Measurements from ENCODE around the gene FAM20C.

Gene FAM20C

DNA sequence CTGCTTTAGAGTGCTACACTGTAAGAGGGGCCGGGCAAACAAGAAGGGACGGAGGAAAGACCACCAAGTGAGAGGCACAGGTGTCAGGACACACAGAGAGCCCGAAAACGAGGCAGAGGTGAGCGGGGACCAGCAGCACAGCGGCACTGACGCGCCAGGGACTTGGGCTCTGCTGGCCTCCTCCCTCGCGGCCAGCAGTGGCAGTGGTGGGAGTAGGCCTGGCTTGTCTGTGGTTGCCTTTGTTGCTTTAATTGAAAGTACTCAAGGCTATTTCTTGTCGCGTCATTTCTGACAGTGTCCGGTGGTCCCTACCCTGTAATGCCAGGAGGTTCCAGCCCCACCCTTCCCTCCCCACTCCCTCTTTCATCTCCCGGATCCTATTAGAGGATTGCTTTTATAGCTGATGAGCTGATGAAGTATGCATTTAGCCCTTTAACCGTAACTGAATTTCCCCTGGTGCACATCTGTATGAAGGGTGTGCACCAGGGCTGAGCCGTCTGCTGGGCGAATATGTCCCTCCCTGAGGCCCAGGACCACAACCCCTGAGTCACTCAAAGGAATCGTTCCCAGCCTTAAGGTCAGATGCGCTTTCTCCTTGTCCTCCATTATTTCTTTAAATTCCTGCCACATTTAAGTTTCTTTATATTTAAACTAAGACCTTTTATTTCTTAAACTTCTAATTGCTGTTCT, 39.5 kb upstream of the FAM20C start:
- Histone ChIP-seq H3K36me3 (ENCODE audit: control insufficient read depth, insufficient read depth, low read length, severe bottlenecking) (no peaks in the 10 kb centered on the region), H3K4me3 (ENCODE audit: low read length) (no peak overlapping the region), H3K9me3 (ENCODE audit: control insufficient read depth, low read length) (no peaks in the 10 kb centered on the region), H3K4me1 (ENCODE audit: control insufficient read depth, insufficient read depth, low read length) (peaks cover 30% of the 10 kb centered on the region), H3K27me3 (replicated peaks; ENCODE audit: control insufficient read depth, insufficient read depth, low read length) (no peaks in the 10 kb centered on the region), H3K9ac (ENCODE audit: low read length) (no peak overlapping the region)
- no peak for DNase-seq (ENCODE audit: low read depth)

DNA sequence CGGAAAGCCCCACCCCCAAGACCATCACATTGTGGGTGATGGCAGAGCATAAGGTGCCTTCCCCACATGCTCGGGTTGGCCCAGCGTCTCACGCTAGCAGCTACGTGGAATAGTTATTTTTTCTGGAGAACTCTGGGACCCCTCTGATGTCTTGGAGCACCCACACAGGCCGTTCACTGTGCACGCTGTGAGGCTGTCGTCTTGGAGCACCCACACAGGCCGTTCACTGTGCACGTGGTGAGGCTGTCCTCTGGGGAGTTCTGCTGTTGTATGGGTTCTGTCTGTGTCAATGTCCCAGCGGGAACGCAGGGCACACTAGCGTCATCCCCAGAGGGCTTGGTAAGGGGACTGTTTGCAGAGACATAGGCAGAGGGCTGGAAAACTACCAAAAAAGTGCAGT, 38.8 kb upstream of the FAM20C start:
- peaks cover 27% of the 10 kb centered on the region for H3K4me1 ChIP-seq (ENCODE audit: control insufficient read depth, insufficient read depth, low read length)
- H3K9ac ChIP-seq (ENCODE audit: low read length) = no peak overlapping the region
- H3K4me3 ChIP-seq (ENCODE audit: low read length) = no peak overlapping the region
- H3K36me3 ChIP-seq (ENCODE audit: control insufficient read depth, insufficient read depth, low read length, severe bottlenecking) = no peaks in the 10 kb centered on the region
- no peaks in the 10 kb centered on the region for H3K9me3 ChIP-seq (ENCODE audit: control insufficient read depth, low read length)
- no peak for DNase-seq (ENCODE audit: low read depth)
- H3K27me3 ChIP-seq (replicated peaks; ENCODE audit: control insufficient read depth, insufficient read depth, low read length) = no peaks in the 10 kb centered on the region

DNA sequence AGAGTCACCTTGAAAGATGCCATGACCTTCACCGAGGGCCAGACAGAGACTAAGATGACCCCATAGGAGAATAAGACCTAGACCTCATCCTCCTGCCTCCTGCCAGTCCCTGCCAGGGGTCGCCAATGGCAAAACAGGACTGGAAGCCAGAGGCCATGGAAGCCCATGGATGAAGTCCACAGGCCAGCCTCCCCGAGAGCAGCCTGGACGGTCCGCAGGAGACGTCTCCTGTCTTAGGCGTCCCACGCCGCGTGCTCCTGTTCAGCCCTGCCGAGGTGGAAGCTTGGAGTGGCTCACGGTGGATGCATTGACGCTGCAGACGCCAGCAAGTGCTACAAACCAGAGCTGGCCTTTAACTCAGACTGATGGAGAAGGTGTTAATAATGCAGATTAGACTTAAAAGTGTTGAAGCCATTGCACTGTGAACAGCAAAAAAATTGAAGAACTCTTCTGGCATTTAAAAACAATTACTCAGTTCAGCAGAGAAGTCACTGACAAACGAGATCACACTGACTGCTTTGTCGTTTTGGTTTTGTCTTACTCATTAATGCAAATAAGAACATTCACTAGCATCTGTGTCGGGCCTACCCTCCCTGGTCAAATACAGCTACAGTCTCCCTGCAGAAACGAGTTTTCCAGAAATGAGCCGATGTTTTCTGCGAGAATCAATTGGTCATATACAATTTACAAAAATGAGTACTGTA, 38.1 kb upstream of the FAM20C start:
- no peak for DNase-seq (ENCODE audit: low read depth)
- H3K9ac ChIP-seq (ENCODE audit: low read length) = no peak overlapping the region

DNA sequence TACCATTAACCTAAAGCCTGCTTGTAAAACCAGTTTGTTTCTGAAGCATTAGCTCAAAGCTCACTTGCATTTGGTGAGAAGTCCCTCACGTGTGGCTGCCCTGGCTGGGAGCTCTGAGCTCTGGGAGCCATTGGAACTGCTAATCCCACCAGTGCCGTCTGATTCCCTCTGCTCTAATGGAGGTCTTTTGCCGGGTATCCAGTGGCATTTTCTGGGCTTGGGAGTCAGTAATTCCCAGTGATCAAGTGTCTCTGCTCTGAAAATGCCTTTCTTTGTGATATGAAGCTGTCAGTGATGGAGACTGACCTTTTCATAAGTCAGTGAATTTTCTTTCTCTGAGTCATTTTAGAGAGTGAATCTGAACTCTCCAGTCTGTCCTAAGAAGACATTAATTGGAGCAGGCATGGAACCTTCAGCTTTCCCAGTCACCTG, 36.9 kb upstream of the FAM20C start:
- Histone ChIP-seq H3K36me3 (ENCODE audit: control insufficient read depth, insufficient read depth, low read length, severe bottlenecking) (no peaks in the 10 kb centered on the region), H3K27me3 (replicated peaks; ENCODE audit: control insufficient read depth, insufficient read depth, low read length) (peaks cover 4% of the 10 kb centered on the region), H3K9ac (ENCODE audit: low read length) (no peak overlapping the region), H3K9me3 (ENCODE audit: control insufficient read depth, low read length) (no peaks in the 10 kb centered on the region), H3K4me3 (ENCODE audit: low read length) (no peak overlapping the region), H3K4me1 (ENCODE audit: control insufficient read depth, insufficient read depth, low read length) (peaks cover 15% of the 10 kb centered on the region)
- peak; percentile 24 for DNase-seq (ENCODE audit: low read depth)

More for the DNA sequence above, 38.1 kb upstream of the FAM20C start:
- Histone ChIP-seq H3K27me3 (replicated peaks; ENCODE audit: control insufficient read depth, insufficient read depth, low read length) (peaks cover under 1% of the 10 kb centered on the region), H3K4me3 (ENCODE audit: low read length) (no peak overlapping the region), H3K36me3 (ENCODE audit: control insufficient read depth, insufficient read depth, low read length, severe bottlenecking) (no peaks in the 10 kb centered on the region), H3K9me3 (ENCODE audit: control insufficient read depth, low read length) (no peaks in the 10 kb centered on the region), H3K4me1 (ENCODE audit: control insufficient read depth, insufficient read depth, low read length) (peaks cover 26% of the 10 kb centered on the region)

DNA sequence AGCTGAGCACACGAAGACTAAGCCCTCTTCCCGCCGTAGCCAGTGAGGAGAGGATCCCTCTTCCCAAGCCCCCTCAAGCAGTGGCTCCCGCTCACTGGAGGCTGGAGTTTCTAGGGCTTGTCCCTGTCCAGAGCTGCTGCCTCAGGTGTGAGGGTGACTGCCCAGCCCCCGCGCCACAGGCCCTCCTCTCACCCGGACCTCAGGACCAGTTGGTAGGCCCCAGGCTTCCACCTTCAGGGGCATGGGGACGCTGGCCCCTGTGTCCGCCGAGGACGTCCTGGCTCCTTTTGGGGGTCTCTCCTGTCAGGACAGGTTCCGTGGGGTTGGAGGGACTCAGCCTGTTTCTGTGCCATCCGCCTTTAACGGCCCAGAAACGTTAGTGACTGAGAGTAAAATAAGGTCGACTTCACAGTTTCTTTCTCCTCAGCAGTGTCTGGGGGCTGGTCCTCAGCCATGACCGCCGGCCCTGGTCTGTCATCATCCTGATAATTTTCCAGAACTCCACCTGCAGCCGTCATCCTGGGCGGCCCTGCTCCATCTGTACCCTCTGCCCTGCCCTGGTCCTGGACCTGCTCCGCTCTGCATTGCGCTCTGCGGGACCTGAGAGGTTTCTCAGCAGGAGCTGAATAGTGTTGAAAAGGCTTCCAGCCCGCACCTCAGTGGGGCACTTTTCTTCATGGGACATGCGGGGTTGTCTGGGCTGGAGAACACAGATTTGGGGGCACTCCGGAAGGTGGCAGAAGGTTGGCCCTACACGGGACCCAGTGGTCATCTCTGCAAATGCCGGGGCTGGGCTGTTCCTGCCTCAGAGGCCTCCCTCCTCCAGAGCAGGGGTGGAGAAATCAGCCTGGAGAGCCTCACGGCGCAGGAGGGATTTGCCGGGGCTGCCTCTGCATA, 36.0 kb upstream of the FAM20C start:
- DNase-seq (ENCODE audit: low read depth) = no peak
- peaks cover 4% of the 10 kb centered on the region for H3K27me3 ChIP-seq (replicated peaks; ENCODE audit: control insufficient read depth, insufficient read depth, low read length)
- no peaks in the 10 kb centered on the region for H3K36me3 ChIP-seq (ENCODE audit: control insufficient read depth, insufficient read depth, low read length, severe bottlenecking)
- no peaks in the 10 kb centered on the region for H3K9me3 ChIP-seq (ENCODE audit: control insufficient read depth, low read length)
- H3K4me3 ChIP-seq (ENCODE audit: low read length) = no peak overlapping the region
- H3K9ac ChIP-seq (ENCODE audit: low read length) = no peak overlapping the region
- peaks cover 10% of the 10 kb centered on the region for H3K4me1 ChIP-seq (ENCODE audit: control insufficient read depth, insufficient read depth, low read length)

DNA sequence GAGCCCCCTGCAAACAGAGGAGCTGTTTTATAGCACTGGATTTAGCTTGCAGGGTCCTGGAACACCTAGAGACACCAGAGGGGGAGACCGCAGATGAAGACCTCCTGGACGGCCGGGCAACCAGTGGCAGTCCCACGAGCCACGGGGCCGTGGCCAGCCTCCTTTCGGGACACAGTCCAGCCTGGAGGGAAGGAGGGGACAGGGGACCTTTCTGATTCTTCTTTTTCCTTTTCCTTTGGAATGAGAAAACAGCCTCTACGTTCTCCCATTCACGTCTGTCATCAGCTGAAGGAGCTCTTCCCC, 35.4 kb upstream of the FAM20C start:
- Histone ChIP-seq H3K4me3 (ENCODE audit: low read length) (no peak overlapping the region), H3K27me3 (replicated peaks; ENCODE audit: control insufficient read depth, insufficient read depth, low read length) (peaks cover 4% of the 10 kb centered on the region), H3K36me3 (ENCODE audit: control insufficient read depth, insufficient read depth, low read length, severe bottlenecking) (no peaks in the 10 kb centered on the region), H3K9me3 (ENCODE audit: control insufficient read depth, low read length) (no peaks in the 10 kb centered on the region), H3K9ac (ENCODE audit: low read length) (no peak overlapping the region), H3K4me1 (ENCODE audit: control insufficient read depth, insufficient read depth, low read length) (peaks cover 10% of the 10 kb centered on the region)
- DNase-seq (ENCODE audit: low read depth) = no peak

DNA sequence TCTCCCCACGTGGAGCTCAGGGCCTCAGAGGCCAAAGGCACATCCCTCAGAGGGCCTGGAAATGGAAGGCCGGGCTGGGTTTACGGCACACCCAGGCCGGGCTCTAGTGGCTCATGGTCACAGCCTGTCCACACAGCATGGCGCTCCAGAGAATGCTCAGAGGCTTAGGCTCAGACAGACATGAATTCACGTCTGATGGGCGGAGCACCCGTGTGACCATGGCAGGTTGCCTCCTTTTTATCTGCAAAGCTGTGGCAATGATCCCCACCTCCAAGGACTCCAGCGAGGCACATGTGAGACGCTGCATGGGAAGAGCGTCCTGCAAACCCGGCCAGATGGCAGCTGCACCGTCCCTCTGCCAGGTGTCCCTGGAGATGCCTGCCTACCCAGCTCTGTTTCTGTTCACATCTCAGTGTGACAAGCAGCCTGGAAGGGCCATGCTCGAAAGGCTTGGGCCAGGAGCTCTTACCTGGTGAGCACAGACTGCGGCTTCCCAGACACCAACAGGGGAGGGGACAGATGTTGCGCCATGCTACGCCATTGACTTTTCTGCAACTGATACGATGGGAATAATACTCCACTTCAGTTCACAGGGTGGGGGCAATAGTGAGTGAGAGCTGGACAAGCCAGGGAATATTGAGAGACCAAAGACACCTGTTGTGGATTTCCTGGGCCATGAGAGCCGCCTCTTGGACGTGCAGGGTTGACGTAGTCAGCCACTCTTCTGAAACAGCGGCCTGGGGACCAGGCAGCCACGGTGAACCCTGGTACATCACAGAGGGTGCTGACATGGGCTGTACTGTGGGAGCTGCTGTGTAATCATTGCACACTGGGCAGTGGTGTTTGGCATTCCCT, 34.4 kb upstream of the FAM20C start:
- H3K4me1 ChIP-seq (ENCODE audit: control insufficient read depth, insufficient read depth, low read length) = peaks cover 10% of the 10 kb centered on the region
- DNase-seq (ENCODE audit: low read depth) = no peak
- H3K4me3 ChIP-seq (ENCODE audit: low read length) = no peak overlapping the region
- H3K36me3 ChIP-seq (ENCODE audit: control insufficient read depth, insufficient read depth, low read length, severe bottlenecking) = no peaks in the 10 kb centered on the region
- no peaks in the 10 kb centered on the region for H3K9me3 ChIP-seq (ENCODE audit: control insufficient read depth, low read length)
- peaks cover 11% of the 10 kb centered on the region for H3K27me3 ChIP-seq (replicated peaks; ENCODE audit: control insufficient read depth, insufficient read depth, low read length)
- no peak overlapping the region for H3K9ac ChIP-seq (ENCODE audit: low read length)

DNA sequence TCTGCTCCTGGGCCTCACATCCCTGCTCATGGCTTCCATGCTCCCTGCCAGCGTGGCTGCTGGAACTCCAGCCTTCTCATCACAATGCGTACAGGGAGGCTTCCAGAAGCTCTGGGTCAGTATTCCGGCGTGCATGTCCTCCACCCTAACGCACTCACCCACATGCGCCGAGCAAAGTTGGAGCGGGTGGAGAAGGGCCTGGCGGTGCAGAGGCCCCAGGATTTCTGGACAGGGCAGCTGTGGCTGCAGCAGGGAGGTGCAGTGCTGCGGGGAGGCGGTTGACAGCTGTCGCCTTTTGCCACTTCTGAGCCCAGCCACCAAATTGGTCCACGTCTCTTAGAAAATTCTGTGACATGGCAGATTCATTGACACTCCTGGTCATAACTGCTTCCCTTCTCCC, 33.6 kb upstream of the FAM20C start:
- no peak for DNase-seq (ENCODE audit: low read depth)
- peaks cover 10% of the 10 kb centered on the region for H3K4me1 ChIP-seq (ENCODE audit: control insufficient read depth, insufficient read depth, low read length)
- H3K4me3 ChIP-seq (ENCODE audit: low read length) = no peak overlapping the region
- H3K27me3 ChIP-seq (replicated peaks; ENCODE audit: control insufficient read depth, insufficient read depth, low read length) = peaks cover 17% of the 10 kb centered on the region
- H3K9me3 ChIP-seq (ENCODE audit: control insufficient read depth, low read length) = no peaks in the 10 kb centered on the region
- no peak overlapping the region for H3K9ac ChIP-seq (ENCODE audit: low read length)
- H3K36me3 ChIP-seq (ENCODE audit: control insufficient read depth, insufficient read depth, low read length, severe bottlenecking) = no peaks in the 10 kb centered on the region

DNA sequence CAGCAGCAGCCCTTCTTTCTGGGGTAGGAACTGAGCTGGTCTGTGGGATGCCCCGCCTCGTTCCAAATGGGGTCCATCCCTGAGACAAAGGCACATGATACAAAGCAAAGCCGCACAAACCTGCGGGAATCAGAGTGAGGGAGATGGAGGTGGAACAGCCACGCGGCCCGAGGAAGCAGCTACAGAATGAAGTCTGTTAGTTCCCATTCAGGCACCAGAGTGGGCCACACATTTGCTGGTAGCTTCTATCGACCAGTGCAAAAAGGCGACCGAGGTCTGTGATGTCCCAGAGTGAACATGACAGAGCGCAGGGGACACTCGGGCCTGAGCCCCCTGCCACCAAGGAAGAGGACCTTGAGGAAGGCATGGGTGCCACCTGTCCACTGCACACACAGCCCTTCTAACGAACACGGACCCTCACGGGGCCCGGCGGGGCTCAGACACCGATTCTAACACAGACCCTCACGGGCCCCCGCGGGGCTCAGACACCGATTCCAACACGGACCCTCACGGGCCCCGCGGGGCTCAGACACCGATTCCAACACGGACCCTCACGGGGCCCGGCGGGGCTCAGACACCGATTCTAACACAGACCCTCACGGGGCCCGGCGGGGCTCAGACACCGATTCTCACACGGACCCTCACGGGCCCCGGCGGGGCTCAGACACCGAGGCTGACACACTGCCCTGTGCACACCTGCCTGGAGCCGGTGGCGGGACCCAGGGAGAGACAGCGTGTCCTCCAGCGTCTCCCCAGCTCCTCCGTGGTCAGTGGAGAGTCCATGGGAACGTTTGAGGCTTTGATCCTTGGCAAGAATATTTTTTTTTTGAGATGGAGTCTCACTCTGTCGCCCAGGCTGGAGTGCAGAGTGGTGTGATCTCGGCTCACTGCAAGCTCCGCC, 32.8 kb upstream of the FAM20C start:
- peaks cover 25% of the 10 kb centered on the region for H3K27me3 ChIP-seq (replicated peaks; ENCODE audit: control insufficient read depth, insufficient read depth, low read length)
- H3K4me1 ChIP-seq (ENCODE audit: control insufficient read depth, insufficient read depth, low read length) = peaks cover 10% of the 10 kb centered on the region
- H3K4me3 ChIP-seq (ENCODE audit: low read length) = no peak overlapping the region
- no peaks in the 10 kb centered on the region for H3K36me3 ChIP-seq (ENCODE audit: control insufficient read depth, insufficient read depth, low read length, severe bottlenecking)
- no peak overlapping the region for H3K9ac ChIP-seq (ENCODE audit: low read length)
- no peak for DNase-seq (ENCODE audit: low read depth)
- H3K9me3 ChIP-seq (ENCODE audit: control insufficient read depth, low read length) = no peaks in the 10 kb centered on the region

All from adipocyte (in vitro differentiated cells).